GM23338 (cell line): ENCODE data around the gene C1QTNF1. TPM values are rescaled to one million over a fixed set of nuclear protein-coding genes. Genes with fewer than 3 reads are reported as not detected.

Experiments
- ATAC-seq: fragments of 200-7000 bp; cut with Tn5 transposase; 3 replicates; pipeline ENCODE4 v1.9.1; 2020
- DNase-seq: peaks from one replicate; pipeline ENCODE4 v3.0.0-alpha.2; 2015; ENCODE audit warnings: low spot score
- H2AFZ ChIP-seq: fragments of 200-600 bp; sonication (generic); 2 replicates; pipeline ENCODE4 v1.8.0; 2016; ENCODE audit warnings: antibody characterized with exemption, mild to moderate bottlenecking, moderate library complexity
- H3F3A ChIP-seq: fragments of 200-600 bp; sonication (generic); replicated peaks from 2 replicates; pipeline ENCODE4 v1.8.0; 2017; ENCODE audit warnings: antibody characterized with exemption, mixed run types, low read depth
- H3K27ac ChIP-seq: fragments of 200-600 bp; sonication (generic); 2 replicates; pipeline ENCODE4 v1.6.1; 2016; ENCODE audit warnings: low read depth
- H3K27me3 ChIP-seq: fragments of 200-600 bp; sonication (generic); 2 replicates; pipeline ENCODE4 v1.8.0; 2016; ENCODE audit warnings: mild to moderate bottlenecking, mixed run types, moderate library complexity; ENCODE audit not compliant: insufficient read depth
- H3K36me3 ChIP-seq: fragments of 200-600 bp; sonication (generic); 2 replicates; pipeline ENCODE4 v1.8.0; 2016; ENCODE audit warnings: mild to moderate bottlenecking; ENCODE audit not compliant: insufficient read depth
- H3K4me1 ChIP-seq: fragments of 200-600 bp; sonication (generic); 2 replicates; pipeline ENCODE4 v1.8.0; 2016; ENCODE audit warnings: mild to moderate bottlenecking, moderate library complexity; ENCODE audit not compliant: insufficient read depth
- H3K4me2 ChIP-seq: fragments of 200-600 bp; sonication (generic); 2 replicates; pipeline ENCODE4 v1.7.1; 2017; ENCODE audit warnings: mixed run types
- H3K4me3 ChIP-seq: fragments of 200-600 bp; sonication (generic); 2 replicates; pipeline ENCODE4 v1.6.1; 2016; ENCODE audit warnings: mixed run types
- H3K79me2 ChIP-seq: fragments of 200-600 bp; sonication (generic); replicated peaks from 2 replicates; pipeline ENCODE4 v1.8.0; 2017; ENCODE audit warnings: mild to moderate bottlenecking; ENCODE audit not compliant: insufficient read depth
- H3K9me2 ChIP-seq: fragments of 200-600 bp; sonication (generic); 2 replicates; pipeline ENCODE4 v1.8.0; 2017; ENCODE audit not compliant: insufficient read depth
- H4K20me1 ChIP-seq: fragments of 200-600 bp; sonication (generic); replicated peaks from 2 replicates; pipeline ENCODE4 v1.8.0; 2017; ENCODE audit warnings: mild to moderate bottlenecking; ENCODE audit not compliant: insufficient read depth
- H3K27ac Mint-ChIP-seq: 2 replicates; pipeline ENCODE4 v1.8.0; 2020; ENCODE audit warnings: inconsistent platforms, mild to moderate bottlenecking, moderate library complexity, mixed read lengths
- H3K27me3 Mint-ChIP-seq: 3 replicates; pipeline ENCODE4 v1.8.0; 2022; ENCODE audit warnings: low read depth, mild to moderate bottlenecking, moderate library complexity, mixed read lengths, inconsistent platforms; ENCODE audit not compliant: insufficient read depth, poor library complexity
- H3K36me3 Mint-ChIP-seq: 3 replicates; pipeline ENCODE4 v1.8.0; 2021; ENCODE audit warnings: low read depth, mild to moderate bottlenecking, inconsistent platforms, moderate library complexity, mixed read lengths
- H3K4me1 Mint-ChIP-seq: 3 replicates; pipeline ENCODE4 v1.8.0; 2020; ENCODE audit warnings: mild to moderate bottlenecking, inconsistent platforms, mixed read lengths
- H3K4me3 Mint-ChIP-seq: 3 replicates; pipeline ENCODE4 v1.8.0; 2021; ENCODE audit warnings: moderate library complexity, mild to moderate bottlenecking, inconsistent platforms, mixed read lengths
- H3K9me3 Mint-ChIP-seq: 3 replicates; pipeline ENCODE4 v1.8.0; 2020; ENCODE audit warnings: moderate library complexity, mild to moderate bottlenecking, inconsistent platforms, mixed read lengths
- CREB1 ChIP-seq: fragments of 250-450 bp; sonication (Bioruptor Pico); IDR thresholded peaks from 2 replicates; pipeline ENCODE4 v1.5.0; 2020; ENCODE audit warnings: low read depth, mild to moderate bottlenecking, moderate library complexity
- CTCF ChIP-seq, 2 experiments: fragments of 200-600 bp in 1 of 2; sonication (generic) in 1 of 2; conservative IDR thresholded peaks; 2 replicates each; pipeline versions ENCODE4 v1.5.1 to v1.6.1; 2016 to 2017; ENCODE audit warnings: antibody characterized with exemption in 2 of 2, low read depth in 2 of 2, mild to moderate bottlenecking in 2 of 2, moderate library complexity in 1 of 2
- ETS1 ChIP-seq: IDR thresholded peaks from 2 replicates; pipeline ENCODE4 v1.6.1; 2016; ENCODE audit warnings: antibody characterized with exemption
- EZH2 ChIP-seq: fragments of 200-600 bp; sonication (generic); IDR thresholded peaks from one replicate; pipeline ENCODE4 v1.8.0; 2017; ENCODE audit warnings: antibody characterized with exemption, mild to moderate bottlenecking, low read depth; ENCODE audit not compliant: unreplicated experiment
- JUNB ChIP-seq: IDR thresholded peaks from one replicate; pipeline ENCODE4 v1.6.1; 2016; ENCODE audit warnings: antibody characterized with exemption; ENCODE audit not compliant: unreplicated experiment
- NANOG ChIP-seq: IDR thresholded peaks from 2 replicates; pipeline ENCODE4 v1.6.1; 2016; ENCODE audit warnings: antibody characterized with exemption, borderline replicate concordance
- REST ChIP-seq: IDR thresholded peaks from one replicate; pipeline ENCODE4 v1.6.1; 2018; ENCODE audit warnings: antibody characterized with exemption; ENCODE audit not compliant: unreplicated experiment
- ZNF114 ChIP-seq: fragments of 250-450 bp; sonication (Bioruptor Pico); IDR thresholded peaks from 2 replicates; pipeline ENCODE4 v1.5.0; 2020; ENCODE audit warnings: mild to moderate bottlenecking, moderate library complexity
- polyA plus RNA-seq: library from polyadenylated mRNA; unstranded; fragments of >200 nt; fragmentation: Nextera tagmentation; extraction: Ambion mirVana; gene quantifications from 2 replicates; pipeline ENCODE4 v1.2.1, GENCODE V29; 2016
- total RNA-seq: library from RNA; depleted of rRNA; stranded (reverse); fragments of >200 nt; shearing (Covaris generic); gene quantifications from 2 replicates; pipeline ENCODE4 v1.2.3, GENCODE V29; 2014

The C1QTNF1 gene
- total and polyA plus RNA-seq, 2 experiments from 2014 or later, result 1.1 to 1.9 TPM

GRCh38 chr17:78976907-78977680, 46.9 kb upstream of the C1QTNF1 start (continued):
- TF ChIP-seq JUNB (no peak), NANOG (no peak), ETS1 (no peak), EZH2 (no peak), CREB1 (CRISPR knock-in tag) (no peak), REST (no peak), CTCF (conservative IDR thresholded peaks at IDR 0.05; ENCODE audit: low read depth in 2 of 2) (no peak), ZNF114 (CRISPR knock-in tag) (no peak)

GRCh38 chr17:78977681-78977943, 46.4 kb upstream of the C1QTNF1 start:
- Mint-ChIP-seq H3K27me3 (peaks cover 11% of the 10 kb centered on the region), H3K4me3 (no peak overlapping the region), H3K9me3 (no peaks in the 10 kb centered on the region), H3K27ac (no peak overlapping the region), H3K4me1 (peaks cover 21% of the 10 kb centered on the region), H3K36me3 (peaks cover 6% of the 10 kb centered on the region; the same call in 2 of the 3 replicates)
- H3K27ac ChIP-seq, result no peak overlapping the region
- H3K9me2 ChIP-seq, result no peaks in the 10 kb centered on the region
- no peaks in the 10 kb centered on the region for H3K4me1 ChIP-seq
- no peaks in the 10 kb centered on the region for H3K27me3 ChIP-seq
- H3K36me3 ChIP-seq, result no peaks in the 10 kb centered on the region
- no peak overlapping the region for H3K4me2 ChIP-seq
- no peaks in the 10 kb centered on the region for H4K20me1 ChIP-seq
- H2AFZ ChIP-seq, result no peak overlapping the region
- no peak overlapping the region for H3K4me3 ChIP-seq
- no peaks in the 10 kb centered on the region for H3K79me2 ChIP-seq
- ATAC-seq (no peak), DNase-seq (no peak)
- H3F3A ChIP-seq, result no peaks in the 10 kb centered on the region
- TF ChIP-seq NANOG (no peak), JUNB (no peak), EZH2 (no peak), ETS1 (no peak), CTCF (conservative IDR thresholded peaks at IDR 0.05; ENCODE audit: low read depth in 2 of 2) (no peak), REST (no peak), ZNF114 (CRISPR knock-in tag) (no peak)
